Endodermal cell (in vitro differentiated cells): ENCODE measurements around the gene THSD4. TPM values are rescaled to one million over a fixed set of nuclear protein-coding genes. Genes with fewer than 3 reads are reported as not detected.

Source experiments
- DNase-seq: peaks from one replicate; pipeline ENCODE4 v3.0.0-alpha.2; 2017
- H3K27ac ChIP-seq: 2 replicates; pipeline ENCODE4 v1.5.1; 2013; ENCODE audit warnings: mild to moderate bottlenecking, low read depth, low read length, moderate library complexity
- H3K27me3 ChIP-seq: 2 replicates; pipeline ENCODE4 v1.6.1; 2013; ENCODE audit warnings: mild to moderate bottlenecking, low read length, moderate library complexity; ENCODE audit not compliant: insufficient read depth, control insufficient read depth, poor library complexity, severe bottlenecking
- H3K36me3 ChIP-seq: 2 replicates; pipeline ENCODE4 v1.7.0; 2013; ENCODE audit warnings: mild to moderate bottlenecking, low read length, moderate library complexity; ENCODE audit not compliant: control insufficient read depth, insufficient read depth
- H3K4me1 ChIP-seq: one replicate; pipeline ENCODE4 v1.7.0; 2013; ENCODE audit warnings: low read length; ENCODE audit not compliant: control insufficient read depth, insufficient read depth
- H3K4me3 ChIP-seq: 2 replicates; pipeline ENCODE4 v1.5.1; 2013; ENCODE audit warnings: mild to moderate bottlenecking, low read length, moderate library complexity
- H3K9ac ChIP-seq: 2 replicates; pipeline ENCODE4 v1.6.1; 2013; ENCODE audit warnings: mild to moderate bottlenecking, low read length, moderate library complexity; ENCODE audit not compliant: poor library complexity, severe bottlenecking; ENCODE audit errors: extremely low read depth
- H3K9me3 ChIP-seq: 2 replicates; pipeline ENCODE4 v1.6.1; 2013; ENCODE audit warnings: mild to moderate bottlenecking, low read length, moderate library complexity; ENCODE audit not compliant: control insufficient read depth
- H3K27ac Mint-ChIP-seq: 2 replicates; pipeline ENCODE4 v1.8.0; 2020; ENCODE audit warnings: mixed read lengths
- H3K27me3 Mint-ChIP-seq: 2 replicates; pipeline ENCODE4 v1.8.0; 2021; ENCODE audit warnings: mild to moderate bottlenecking, mixed read lengths; ENCODE audit not compliant: insufficient read depth
- H3K36me3 Mint-ChIP-seq: 2 replicates; pipeline ENCODE4 v1.8.0; 2020; ENCODE audit warnings: low read depth, mixed read lengths
- H3K4me1 Mint-ChIP-seq: 2 replicates; pipeline ENCODE4 v1.8.0; 2020; ENCODE audit warnings: mixed read lengths
- H3K4me3 Mint-ChIP-seq: 2 replicates; pipeline ENCODE4 v1.8.0; 2020; ENCODE audit warnings: mild to moderate bottlenecking, moderate library complexity, mixed read lengths
- H3K9me3 Mint-ChIP-seq: 2 replicates; pipeline ENCODE4 v1.8.0; 2020; ENCODE audit warnings: mild to moderate bottlenecking, mixed read lengths
- WGBS, 2 experiments: methylation state at CpG; one replicate each; pipeline versions ENCODE4 v1.1.5 to v1.1.7; 2013; ENCODE audit warnings: missing lambda C conversion rate in 2 of 2, mixed read lengths in 1 of 2; ENCODE audit not compliant: insufficient coverage in 1 of 2, insufficient read length in 1 of 2; 5-methylcytosine and 5-hydroxymethylcytosine counted together
- total RNA-seq, 2 donors: library from RNA; stranded (reverse); fragmentation: NEBNext Ultra II Directional in 1 of 2; extraction: Animal tissue kit (Norgen Biotek cat#: 25700) in 1 of 2; gene quantifications; 2 replicates in 1 of 2; 3 replicates in 1 of 2; pipeline ENCODE4 v1.2.1, GENCODE V29; 2021
- TF ChIP-seq, protein P1 (sequence below): fragments of 200-600 bp; sonication (generic); conservative IDR thresholded peaks from 2 replicates; pipeline ENCODE4 v1.5.0; 2021; ENCODE audit warnings: antibody characterized with exemption, mild to moderate bottlenecking

The THSD4 gene
- total RNA-seq, 2 donors from 2014 or later = 4.6 to 5.4 TPM

DNA sequence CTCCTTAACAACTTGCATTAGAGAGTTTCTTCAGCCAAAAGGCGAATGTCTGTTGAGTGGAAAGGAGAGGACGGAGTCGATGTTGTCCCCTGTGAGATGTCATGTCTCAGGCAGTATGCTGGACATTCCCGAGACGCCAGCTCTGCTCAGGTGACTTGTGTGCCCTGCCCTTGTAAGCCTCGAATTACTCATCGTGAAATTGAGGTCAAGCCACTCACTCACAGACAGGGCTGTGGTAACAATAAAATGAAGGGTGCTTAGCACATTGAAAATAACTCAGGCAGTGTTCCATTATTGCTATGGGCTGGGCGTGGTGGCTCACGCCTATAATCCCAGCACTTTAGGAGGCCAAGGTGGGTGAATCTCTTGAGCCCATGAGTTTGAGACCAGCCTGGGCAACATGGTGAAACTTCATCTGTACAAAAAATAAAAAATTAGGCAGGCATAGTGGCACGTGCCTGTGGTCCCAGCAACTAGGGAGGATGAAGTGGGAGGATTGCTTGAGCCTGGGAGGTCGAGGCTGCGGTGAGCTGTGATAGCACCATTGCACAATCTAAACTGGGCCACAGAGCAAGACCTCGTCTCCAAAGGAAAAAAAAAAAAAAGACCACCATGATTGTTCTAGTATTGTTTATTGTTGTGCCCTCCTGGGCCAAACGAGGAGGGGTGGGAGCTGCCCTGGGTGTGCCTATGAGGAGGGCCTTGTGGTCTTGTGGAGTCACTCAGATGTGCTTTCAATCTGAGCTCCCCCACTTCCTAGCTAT is 214.4 kb downstream of the THSD4 start:
- Mint-ChIP-seq H3K36me3 (no peaks in the 10 kb centered on the region), H3K4me3 (no peak overlapping the region), H3K9me3 (no peaks in the 10 kb centered on the region), H3K27me3 (no peaks in the 10 kb centered on the region), H3K4me1 (peaks cover 6% of the 10 kb centered on the region), H3K27ac (no peak overlapping the region)
- TF ChIP-seq, protein P1, sequence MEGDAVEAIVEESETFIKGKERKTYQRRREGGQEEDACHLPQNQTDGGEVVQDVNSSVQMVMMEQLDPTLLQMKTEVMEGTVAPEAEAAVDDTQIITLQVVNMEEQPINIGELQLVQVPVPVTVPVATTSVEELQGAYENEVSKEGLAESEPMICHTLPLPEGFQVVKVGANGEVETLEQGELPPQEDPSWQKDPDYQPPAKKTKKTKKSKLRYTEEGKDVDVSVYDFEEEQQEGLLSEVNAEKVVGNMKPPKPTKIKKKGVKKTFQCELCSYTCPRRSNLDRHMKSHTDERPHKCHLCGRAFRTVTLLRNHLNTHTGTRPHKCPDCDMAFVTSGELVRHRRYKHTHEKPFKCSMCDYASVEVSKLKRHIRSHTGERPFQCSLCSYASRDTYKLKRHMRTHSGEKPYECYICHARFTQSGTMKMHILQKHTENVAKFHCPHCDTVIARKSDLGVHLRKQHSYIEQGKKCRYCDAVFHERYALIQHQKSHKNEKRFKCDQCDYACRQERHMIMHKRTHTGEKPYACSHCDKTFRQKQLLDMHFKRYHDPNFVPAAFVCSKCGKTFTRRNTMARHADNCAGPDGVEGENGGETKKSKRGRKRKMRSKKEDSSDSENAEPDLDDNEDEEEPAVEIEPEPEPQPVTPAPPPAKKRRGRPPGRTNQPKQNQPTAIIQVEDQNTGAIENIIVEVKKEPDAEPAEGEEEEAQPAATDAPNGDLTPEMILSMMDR = no peak
- H3K4me3 ChIP-seq = no peak overlapping the region
- H3K36me3 ChIP-seq = no peaks in the 10 kb centered on the region
- H3K4me1 ChIP-seq = no peaks in the 10 kb centered on the region
- no peaks in the 10 kb centered on the region for H3K9me3 ChIP-seq
- H3K9ac ChIP-seq = no peak overlapping the region
- H3K27ac ChIP-seq = no peak overlapping the region
- no peaks in the 10 kb centered on the region for H3K27me3 ChIP-seq
- no peak for DNase-seq
- 87 to 88% methylated on average over 10 to 14 of the region's 14 CpGs for WGBS, 2 experiments

DNA sequence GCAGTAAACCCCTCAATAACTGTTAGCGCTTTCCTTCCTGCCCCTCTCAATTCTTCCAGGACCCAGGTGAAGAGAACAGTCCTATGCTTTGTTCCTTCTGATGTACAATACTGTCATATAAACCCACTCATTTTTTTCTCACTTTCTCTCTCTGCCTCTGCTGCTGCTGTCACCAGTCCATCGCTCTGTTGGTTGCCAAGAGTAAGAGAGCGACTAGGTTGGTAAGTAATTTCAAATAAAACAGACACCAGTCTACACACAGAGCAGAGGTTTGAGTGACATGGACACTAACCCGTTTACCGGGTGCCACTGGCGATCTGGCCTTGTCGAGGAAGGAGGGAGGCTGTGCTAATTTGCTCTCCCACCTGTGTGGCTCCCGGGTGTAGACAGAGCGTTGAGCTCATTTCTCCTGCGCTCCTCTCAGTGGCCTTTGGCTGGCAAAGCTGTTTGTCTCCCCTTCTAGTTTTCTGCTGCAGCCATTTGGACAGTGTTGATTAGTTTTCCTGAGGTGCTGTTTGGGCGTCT is 215.4 kb downstream of the THSD4 start:
- H3K4me1 ChIP-seq = no peaks in the 10 kb centered on the region
- H3K27ac ChIP-seq = no peak overlapping the region
- H3K27me3 ChIP-seq = no peaks in the 10 kb centered on the region
- no peaks in the 10 kb centered on the region for H3K27me3 Mint-ChIP-seq
- no peak overlapping the region for H3K4me3 Mint-ChIP-seq
- 87 to 88% methylated on average over 6 to 11 of the region's 11 CpGs for WGBS, 2 experiments
- no peaks in the 10 kb centered on the region for H3K9me3 ChIP-seq
- H3K4me1 Mint-ChIP-seq = peaks cover 6% of the 10 kb centered on the region
- H3K9me3 Mint-ChIP-seq = no peaks in the 10 kb centered on the region
- no peak overlapping the region for H3K9ac ChIP-seq
- H3K27ac Mint-ChIP-seq = no peak overlapping the region
- TF ChIP-seq, protein P1 = no peak
- H3K36me3 Mint-ChIP-seq = no peaks in the 10 kb centered on the region
- no peaks in the 10 kb centered on the region for H3K36me3 ChIP-seq
- no peak for DNase-seq
- H3K4me3 ChIP-seq = no peak overlapping the region

DNA sequence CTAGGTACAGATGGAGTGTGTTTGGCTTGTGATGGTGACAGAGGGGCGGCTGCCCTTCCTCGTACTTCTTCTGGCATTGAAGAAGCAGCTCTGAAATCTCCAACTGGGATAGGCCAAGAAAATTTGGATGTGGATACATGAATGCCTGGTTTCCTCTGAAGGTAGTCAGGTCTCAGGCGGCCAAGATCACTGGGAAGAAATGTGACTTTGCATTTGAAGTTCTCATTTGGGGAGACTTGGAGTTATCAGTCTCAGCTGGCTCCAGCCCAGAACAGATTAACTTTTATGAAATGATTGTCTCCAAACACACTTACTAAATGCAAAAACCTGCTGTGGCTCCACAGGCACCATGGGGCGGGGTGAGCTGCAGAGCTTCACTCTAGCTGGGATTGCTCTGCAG is 215.9 kb downstream of the THSD4 start:
- Histone ChIP-seq H3K9me3 (no peaks in the 10 kb centered on the region), H3K36me3 (no peaks in the 10 kb centered on the region), H3K27ac (no peak overlapping the region), H3K4me3 (no peak overlapping the region), H3K27me3 (no peaks in the 10 kb centered on the region), H3K9ac (no peak overlapping the region), H3K4me1 (no peaks in the 10 kb centered on the region)
- Mint-ChIP-seq H3K4me3 (no peak overlapping the region), H3K27ac (no peak overlapping the region), H3K27me3 (no peaks in the 10 kb centered on the region), H3K9me3 (no peaks in the 10 kb centered on the region), H3K4me1 (peaks cover 6% of the 10 kb centered on the region), H3K36me3 (no peaks in the 10 kb centered on the region)
- DNase-seq = no peak
- WGBS, 2 experiments = 90 to 100% methylated on average over 2 to 4 of the region's 4 CpGs
- TF ChIP-seq, protein P1 = no peak
